WI38 (cell line): ENCODE data around the gene POGK.

Experiments used
- H3K4me3 ChIP-seq: 2 replicates; pipeline ENCODE4 v1.5.1; 2011; ENCODE audit warnings: low read depth, mild to moderate bottlenecking, control low read depth, low read length
- CTCF ChIP-seq: IDR thresholded peaks from 2 replicates; pipeline ENCODE4 v1.5.1; 2012; ENCODE audit warnings: low read depth, mild to moderate bottlenecking, control low read depth, low read length

The POGK gene

GRCh38 chr1:166857995-166858394 lies 18.7 kb downstream of the POGK start:
- TF ChIP-seq CTCF = no peak
- H3K4me3 ChIP-seq = no peak overlapping the region

- H3K4me3 ChIP-seq = no peak overlapping the region
- TF ChIP-seq CTCF = no peak
Measured at GRCh38 chr1:166858726-166859419, 19.6 kb downstream of the POGK start.

GRCh38 chr1:166859597-166859996 lies 20.3 kb downstream of the POGK start:
- no peak overlapping the region for H3K4me3 ChIP-seq
- TF ChIP-seq CTCF = no peak

- no peak for TF ChIP-seq CTCF
- no peak overlapping the region for H3K4me3 ChIP-seq
Measured at GRCh38 chr1:166865926-166866325, 26.7 kb downstream of the POGK start.

GRCh38 chr1:166868639-166869038 lies 29.4 kb downstream of the POGK start:
- H3K4me3 ChIP-seq = no peak overlapping the region
- TF ChIP-seq CTCF = no peak

GRCh38 chr1:166869318-166870099 lies 30.2 kb downstream of the POGK start:
- TF ChIP-seq CTCF = no peak
- no peak overlapping the region for H3K4me3 ChIP-seq

- TF ChIP-seq CTCF = no peak
- H3K4me3 ChIP-seq = no peak overlapping the region
Measured at GRCh38 chr1:166870584-166870983, 31.3 kb downstream of the POGK start.
